ENCODE data around the gene FOXC1. TPM values are rescaled to one million over a fixed set of nuclear protein-coding genes. Genes with fewer than 3 reads are reported as not detected.

FOXC1 gene
- total RNA-seq, 1 donor from 2014 or later, result 3.3 TPM

GRCh38 chr6:1600764-1601157, 9.0 kb upstream of the FOXC1 start:
- H3K4me1 Mint-ChIP-seq (ENCODE audit: low read depth, unreplicated experiment), result peaks cover 14% of the 10 kb centered on the region
- H3K9me3 Mint-ChIP-seq (ENCODE audit: unreplicated experiment), result no peaks in the 10 kb centered on the region
- H3K27me3 Mint-ChIP-seq (ENCODE audit: unreplicated experiment), result peaks cover 10% of the 10 kb centered on the region
- DNase-seq, result no peak
- no peak overlapping the region for H3K27ac Mint-ChIP-seq (ENCODE audit: unreplicated experiment)
- no peak for TF ChIP-seq CTCF (IDR thresholded peaks at IDR 0.05; ENCODE audit: partially characterized antibody, unreplicated experiment)
- H3K36me3 Mint-ChIP-seq (ENCODE audit: unreplicated experiment), result no peaks in the 10 kb centered on the region
- no peak overlapping the region for H3K4me3 Mint-ChIP-seq (ENCODE audit: unreplicated experiment)

- Mint-ChIP-seq H3K27ac (ENCODE audit: unreplicated experiment) (no peak overlapping the region), H3K9me3 (ENCODE audit: unreplicated experiment) (no peaks in the 10 kb centered on the region), H3K4me3 (ENCODE audit: unreplicated experiment) (no peak overlapping the region), H3K27me3 (ENCODE audit: unreplicated experiment) (peaks cover 11% of the 10 kb centered on the region), H3K4me1 (ENCODE audit: low read depth, unreplicated experiment) (peaks cover 18% of the 10 kb centered on the region), H3K36me3 (ENCODE audit: unreplicated experiment) (no peaks in the 10 kb centered on the region)
- DNase-seq, result no peak
- TF ChIP-seq CTCF (IDR thresholded peaks at IDR 0.05; ENCODE audit: partially characterized antibody, unreplicated experiment), result no peak
Measured at GRCh38 chr6:1601158-1602048, 8.3 kb upstream of the FOXC1 start.

GRCh38 chr6:1602049-1602713, 7.5 kb upstream of the FOXC1 start:
- Mint-ChIP-seq H3K9me3 (ENCODE audit: unreplicated experiment) (peaks cover 3% of the 10 kb centered on the region), H3K27ac (ENCODE audit: unreplicated experiment) (no peak overlapping the region), H3K27me3 (ENCODE audit: unreplicated experiment) (peaks cover 10% of the 10 kb centered on the region), H3K4me3 (ENCODE audit: unreplicated experiment) (no peak overlapping the region), H3K36me3 (ENCODE audit: unreplicated experiment) (no peaks in the 10 kb centered on the region), H3K4me1 (ENCODE audit: low read depth, unreplicated experiment) (peaks cover 19% of the 10 kb centered on the region)
- DNase-seq, result no peak
- no peak for TF ChIP-seq CTCF (IDR thresholded peaks at IDR 0.05; ENCODE audit: partially characterized antibody, unreplicated experiment)

DNA sequence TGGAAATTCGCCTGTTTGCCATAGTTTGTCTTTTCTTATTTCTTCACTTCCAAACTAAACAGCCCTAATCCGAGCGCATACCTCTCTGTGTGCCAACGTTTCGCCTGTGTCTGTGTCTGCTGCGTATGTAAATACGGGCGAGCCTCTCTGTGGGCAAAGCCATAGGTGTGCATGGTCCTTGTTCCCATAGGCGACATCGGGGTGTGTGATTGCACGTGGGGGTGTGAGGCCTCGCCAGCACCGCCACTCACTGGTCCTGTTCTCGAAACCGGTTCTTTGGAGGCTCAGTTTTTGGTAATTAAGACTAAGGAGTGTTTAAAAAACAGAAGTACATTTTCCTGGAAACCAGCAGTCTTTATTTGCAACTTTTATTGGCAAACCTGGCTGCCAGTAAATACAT, 6.0 kb upstream of the FOXC1 start:
- Mint-ChIP-seq H3K36me3 (ENCODE audit: unreplicated experiment) (no peaks in the 10 kb centered on the region), H3K27ac (ENCODE audit: unreplicated experiment) (no peak overlapping the region), H3K9me3 (ENCODE audit: unreplicated experiment) (peaks cover 10% of the 10 kb centered on the region), H3K4me1 (ENCODE audit: low read depth, unreplicated experiment) (peaks cover 26% of the 10 kb centered on the region), H3K4me3 (ENCODE audit: unreplicated experiment) (peak overlapping the region; percentile 15), H3K27me3 (ENCODE audit: unreplicated experiment) (peaks cover 13% of the 10 kb centered on the region)
- no peak for TF ChIP-seq CTCF (IDR thresholded peaks at IDR 0.05; ENCODE audit: partially characterized antibody, unreplicated experiment)
- no peak for DNase-seq
